Lower leg skin (tissue), 4 donors: ENCODE results near the gene MC3R. TPM values are rescaled to one million over a fixed set of nuclear protein-coding genes. Genes with fewer than 3 reads are reported as not detected.

Experiments
- DNase-seq, 2 donors: peaks; one replicate each; pipeline ENCODE4 v3.0.0-alpha.2; 2019; ENCODE audit warnings: low spot score in 2 of 2
- H3K4me3 ChIP-seq: fragments of 200-600 bp; sonication (generic); 2 replicates; pipeline ENCODE4 v1.5.1; 2017; ENCODE audit warnings: mild to moderate bottlenecking, low read depth; ENCODE audit not compliant: poor library complexity, severe bottlenecking
- POLR2A ChIP-seq, 2 donors: fragments of 450-650 bp; IDR thresholded peaks; one replicate each; pipeline ENCODE4 v1.6.1; 2016 to 2017; ENCODE audit warnings: antibody characterized with exemption in 2 of 2, mild to moderate bottlenecking in 1 of 2, moderate library complexity in 1 of 2
- WGBS, 2 donors: methylation state at CpG; one replicate each; pipeline ENCODE4 v1.1.5; 2018; 5-methylcytosine and 5-hydroxymethylcytosine counted together
- intact Hi-C: fragments of 100-400 bp; cut with DNase I; formaldehyde crosslinking; loops from one replicate; pipeline ENCODE4 v1.15.0; 2023; ENCODE audit warnings: low total_unique reads
- total RNA-seq, 4 donors: library from RNA; depleted of rRNA; stranded (reverse); fragments of >200 nt; gene quantifications; one replicate each; pipeline ENCODE4 v1.1.0, GENCODE V29; 2016
- TF ChIP-seq, protein P1 (sequence below), 3 donors: fragments of 450-650 bp; IDR thresholded peaks; one replicate each; pipeline ENCODE4 v1.5.1; 2016; ENCODE audit warnings: antibody characterized with exemption in 3 of 3, mild to moderate bottlenecking in 3 of 3, moderate library complexity in 2 of 3

Gene MC3R
- total RNA-seq, 4 donors from 2014 or later, result not detected

DNA sequence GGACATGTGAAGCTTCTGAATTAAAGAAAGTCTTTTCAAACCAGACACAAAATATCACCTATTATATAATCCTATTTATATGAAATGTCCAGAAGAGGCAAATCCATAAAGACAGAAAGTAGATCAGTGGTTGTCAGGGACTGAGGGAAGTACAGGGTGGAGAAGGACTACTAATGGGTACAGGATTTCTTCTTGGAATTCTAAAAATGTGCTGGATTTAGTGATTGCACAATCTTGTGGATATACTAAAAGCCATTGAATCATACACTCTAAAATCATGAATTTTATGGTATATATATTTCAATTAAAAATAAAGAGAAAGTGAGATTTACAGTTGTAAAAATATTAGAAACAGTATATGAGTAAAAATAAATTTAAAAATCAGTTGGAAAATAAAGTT is 18.7 kb upstream of the MC3R start:
- H3K4me3 ChIP-seq, result no peak overlapping the region
- DNase-seq, result no peak
- TF ChIP-seq, protein P1, sequence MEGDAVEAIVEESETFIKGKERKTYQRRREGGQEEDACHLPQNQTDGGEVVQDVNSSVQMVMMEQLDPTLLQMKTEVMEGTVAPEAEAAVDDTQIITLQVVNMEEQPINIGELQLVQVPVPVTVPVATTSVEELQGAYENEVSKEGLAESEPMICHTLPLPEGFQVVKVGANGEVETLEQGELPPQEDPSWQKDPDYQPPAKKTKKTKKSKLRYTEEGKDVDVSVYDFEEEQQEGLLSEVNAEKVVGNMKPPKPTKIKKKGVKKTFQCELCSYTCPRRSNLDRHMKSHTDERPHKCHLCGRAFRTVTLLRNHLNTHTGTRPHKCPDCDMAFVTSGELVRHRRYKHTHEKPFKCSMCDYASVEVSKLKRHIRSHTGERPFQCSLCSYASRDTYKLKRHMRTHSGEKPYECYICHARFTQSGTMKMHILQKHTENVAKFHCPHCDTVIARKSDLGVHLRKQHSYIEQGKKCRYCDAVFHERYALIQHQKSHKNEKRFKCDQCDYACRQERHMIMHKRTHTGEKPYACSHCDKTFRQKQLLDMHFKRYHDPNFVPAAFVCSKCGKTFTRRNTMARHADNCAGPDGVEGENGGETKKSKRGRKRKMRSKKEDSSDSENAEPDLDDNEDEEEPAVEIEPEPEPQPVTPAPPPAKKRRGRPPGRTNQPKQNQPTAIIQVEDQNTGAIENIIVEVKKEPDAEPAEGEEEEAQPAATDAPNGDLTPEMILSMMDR (IDR thresholded peaks at IDR 0.05), result no peak
- no peak for TF ChIP-seq POLR2A (IDR thresholded peaks at IDR 0.05)
- intact Hi-C loops, result no loop called here

- intact Hi-C loops, result no loop called here
- H3K4me3 ChIP-seq, result no peak overlapping the region
- no peak for DNase-seq
- WGBS, 2 donors, result 87 to 93% methylated on average over 3 of the region's 3 CpGs
- TF ChIP-seq, protein P1 (IDR thresholded peaks at IDR 0.05), result no peak
- no peak for TF ChIP-seq POLR2A (IDR thresholded peaks at IDR 0.05)
Measured at GRCh38 chr20:56234110-56234509, 14.4 kb upstream of the MC3R start.

- H3K4me3 ChIP-seq, result no peak overlapping the region
- TF ChIP-seq, protein P1 (IDR thresholded peaks at IDR 0.05), result no peak
- TF ChIP-seq POLR2A (IDR thresholded peaks at IDR 0.05), result no peak
- DNase-seq, result no peak
- intact Hi-C loops, result no loop called here
Measured at GRCh38 chr20:56237335-56237734, 11.2 kb upstream of the MC3R start.

DNA sequence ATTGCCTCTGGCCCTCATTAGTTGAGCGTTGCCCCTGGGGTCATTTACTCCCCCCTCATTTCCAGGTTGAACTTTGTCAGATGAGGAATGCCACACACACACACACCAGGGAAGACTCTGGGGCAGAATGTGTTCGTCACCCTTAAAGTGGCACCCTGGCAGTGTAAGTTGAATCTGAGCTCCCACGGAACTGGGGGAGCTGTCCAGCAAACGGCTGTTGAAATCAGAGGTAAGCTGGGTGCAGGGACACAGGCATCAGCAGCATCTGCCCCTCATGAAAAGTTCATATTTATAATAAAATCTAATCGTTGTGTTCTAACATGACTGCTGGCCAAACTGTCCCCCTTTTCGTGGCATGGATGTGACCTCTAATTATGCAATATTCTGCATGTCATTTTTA is 4.3 kb upstream of the MC3R start:
- DNase-seq, result no peak
- 25 to 32% methylated on average over 6 of the region's 6 CpGs for WGBS, 2 donors
- TF ChIP-seq POLR2A (IDR thresholded peaks at IDR 0.05), result no peak
- TF ChIP-seq, protein P1 (IDR thresholded peaks at IDR 0.05), result no peak
- H3K4me3 ChIP-seq, result no peak overlapping the region
- intact Hi-C loops, result no loop called here

GRCh38 chr20:56245761-56246160 is 2.8 kb upstream of the MC3R start:
- intact Hi-C loops, result no loop called here
- 9 to 13% methylated on average over 3 of the region's 3 CpGs for WGBS, 2 donors
- no peak overlapping the region for H3K4me3 ChIP-seq
- no peak for DNase-seq
- no peak for TF ChIP-seq POLR2A (IDR thresholded peaks at IDR 0.05)
- TF ChIP-seq, protein P1 (IDR thresholded peaks at IDR 0.05), result no peak

GRCh38 chr20:56249244-56249955 is 868 bp downstream of the MC3R start:
- no peak for DNase-seq
- TF ChIP-seq, protein P1 (IDR thresholded peaks at IDR 0.05), result no peak
- TF ChIP-seq POLR2A (IDR thresholded peaks at IDR 0.05), result no peak
- no peak overlapping the region for H3K4me3 ChIP-seq
- intact Hi-C loops, result no loop called here
- 67 to 68% methylated on average over 32 of the region's 32 CpGs for WGBS, 2 donors
